Body of pancreas (tissue), 4 donors: ENCODE data around the gene MYH7B. TPM values are rescaled to one million over a fixed set of nuclear protein-coding genes. Genes with fewer than 3 reads are reported as not detected.

Source experiments
- ATAC-seq: fragments of 150-250 bp; one replicate; pipeline ENCODE4 v1.9.1; 2016
- DNase-seq, 4 donors: peaks; one replicate each; pipeline ENCODE4 v3.0.0-alpha.2; 2019
- H3K27ac ChIP-seq, 4 donors: fragments of 200-600 bp; sonication (generic); 1 replicate in 3 of 4; 2 replicates in 1 of 4; pipeline versions ENCODE4 v1.5.1 to v1.6.1; 2016 to 2019; ENCODE audit warnings: mild to moderate bottlenecking in 1 of 4, mixed read lengths in 1 of 4, moderate library complexity in 1 of 4
- H3K27me3 ChIP-seq, 2 donors: fragments of 200-600 bp; sonication (generic); one replicate each; pipeline ENCODE4 v1.6.0; 2016; ENCODE audit warnings: mild to moderate bottlenecking in 1 of 2
- H3K36me3 ChIP-seq, 2 donors: fragments of 200-600 bp; sonication (generic); replicated peaks in 1 of 2; 2 replicates each; pipeline ENCODE4 v1.5.1; 2016; ENCODE audit warnings: low read depth in 2 of 2; ENCODE audit not compliant: insufficient read depth in 1 of 2
- H3K4me1 ChIP-seq: fragments of 200-600 bp; sonication (generic); one replicate; pipeline ENCODE4 v1.6.0; 2016
- H3K4me3 ChIP-seq, 2 donors: fragments of 200-600 bp; sonication (generic); 1 replicate in 1 of 2; 2 replicates in 1 of 2; pipeline ENCODE4 v1.5.1; 2016 to 2019
- H3K9me3 ChIP-seq, 3 donors: fragments of 200-600 bp; sonication (generic); 1 replicate in 2 of 3; 2 replicates in 1 of 3; pipeline ENCODE4 v1.5.1; 2016
- CTCF ChIP-seq, 7 experiments: fragments of 450-650 bp in 4 of 7; fragments of 200-600 bp in 3 of 7; sonication (generic) in 3 of 7; IDR thresholded peaks; one replicate each; pipeline ENCODE4 v1.5.1; 2016 to 2019; ENCODE audit warnings: antibody characterized with exemption in 7 of 7
- POLR2A ChIP-seq, 3 donors: fragments of 450-650 bp; IDR thresholded peaks; one replicate each; pipeline ENCODE4 v1.6.1; 2016; ENCODE audit warnings: antibody characterized with exemption in 3 of 3, mild to moderate bottlenecking in 2 of 3
- WGBS, 2 donors: methylation state at CpG; one replicate each; pipeline ENCODE4 v1.1.5; 2017; 5-methylcytosine and 5-hydroxymethylcytosine counted together
- intact Hi-C: fragments of 100-400 bp; cut with DNase I; formaldehyde crosslinking; loops from one replicate; pipeline ENCODE4 v1.15.1; 2023
- total RNA-seq, 2 donors: library from RNA; depleted of rRNA; stranded (reverse); fragments of >200 nt; gene quantifications; one replicate each; pipeline ENCODE4 v1.1.0, GENCODE V29; 2016

MYH7B gene
- total RNA-seq, 2 donors from 2014 or later, result 0.52 to 1.3 TPM

DNA sequence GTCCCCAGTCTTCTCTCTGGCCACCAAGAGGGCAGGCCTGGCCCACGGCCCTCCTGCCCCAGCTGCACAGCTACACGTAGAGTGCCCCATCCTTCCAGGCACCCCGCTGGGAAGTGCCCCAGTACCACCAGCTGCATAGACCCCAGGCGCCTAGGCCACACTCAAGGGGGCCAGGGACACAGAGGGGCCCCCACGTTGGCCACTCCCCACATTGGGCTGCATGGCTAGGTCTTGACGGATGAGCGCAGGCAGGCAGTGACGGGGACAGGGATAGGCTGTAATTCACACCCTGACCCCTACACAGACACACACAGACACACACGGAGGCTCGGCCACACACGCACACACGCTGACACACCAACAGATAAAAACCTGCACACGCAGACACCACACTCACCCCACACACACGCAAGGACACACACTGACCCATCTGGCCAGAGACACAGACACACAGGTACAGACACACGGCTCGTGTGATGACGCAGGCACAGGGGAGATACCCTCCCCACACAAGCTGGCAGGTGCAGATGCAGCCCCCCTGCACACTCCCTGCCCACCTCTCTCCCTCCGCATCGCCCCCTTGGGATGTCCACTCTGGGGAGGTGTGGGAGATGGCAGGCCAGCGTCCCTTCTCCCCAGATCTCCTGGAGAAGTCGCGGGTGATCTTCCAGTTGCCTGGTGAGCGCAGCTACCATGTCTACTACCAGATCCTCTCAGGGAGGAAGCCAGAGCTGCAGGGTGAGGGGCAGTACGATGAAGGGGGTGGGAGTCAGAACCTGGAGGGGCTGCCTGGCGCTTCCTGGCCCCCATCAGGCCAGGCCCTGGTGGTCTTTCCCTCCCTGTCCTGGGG, 30.0 kb downstream of the MYH7B start:
- no peak overlapping the region for H3K27ac ChIP-seq
- no peak for TF ChIP-seq POLR2A (IDR thresholded peaks at IDR 0.05)
- no peak for TF ChIP-seq CTCF (IDR thresholded peaks at IDR 0.05)
- H3K4me3 ChIP-seq, result no peak overlapping the region
- no peaks in the 10 kb centered on the region for H3K4me1 ChIP-seq
- H3K9me3 ChIP-seq, result no peaks in the 10 kb centered on the region
- no peak for ATAC-seq
- WGBS, 2 donors, result 58 to 65% methylated on average over 6 to 25 of the region's 25 CpGs
- H3K27me3 ChIP-seq, result peaks cover 0 to 16% of the 10 kb centered on the region in 2 donors
- intact Hi-C loops, result no loop called here
- DNase-seq, result no peak
- no peaks in the 10 kb centered on the region for H3K36me3 ChIP-seq

GRCh38 chr20:34986311-34987287, 30.9 kb downstream of the MYH7B start:
- intact Hi-C loops, result no loop called here
- H3K4me1 ChIP-seq, result no peaks in the 10 kb centered on the region
- no peak for ATAC-seq
- no peaks in the 10 kb centered on the region for H3K9me3 ChIP-seq
- no peak overlapping the region for H3K4me3 ChIP-seq
- DNase-seq, result no peak
- TF ChIP-seq POLR2A (IDR thresholded peaks at IDR 0.05), result no peak
- TF ChIP-seq CTCF (IDR thresholded peaks at IDR 0.05), result no peak
- H3K36me3 ChIP-seq, result no peaks in the 10 kb centered on the region
- 63% methylated on average over 14 to 24 of the region's 24 CpGs for WGBS, 2 donors
- peaks cover 0 to 16% of the 10 kb centered on the region in 2 donors for H3K27me3 ChIP-seq
- H3K27ac ChIP-seq, result no peak overlapping the region

GRCh38 chr20:34987288-34988190, 31.9 kb downstream of the MYH7B start:
- no peaks in the 10 kb centered on the region for H3K36me3 ChIP-seq
- 52 to 54% methylated on average over 11 to 15 of the region's 15 CpGs for WGBS, 2 donors
- no peak overlapping the region for H3K27ac ChIP-seq
- H3K4me1 ChIP-seq, result no peaks in the 10 kb centered on the region
- TF ChIP-seq CTCF (IDR thresholded peaks at IDR 0.05) (no peak), POLR2A (IDR thresholded peaks at IDR 0.05) (no peak)
- intact Hi-C loops, result no loop called here
- no peak for DNase-seq
- H3K27me3 ChIP-seq, result peaks cover 0 to 16% of the 10 kb centered on the region in 2 donors
- H3K4me3 ChIP-seq, result no peak overlapping the region
- ATAC-seq, result no peak
- H3K9me3 ChIP-seq, result no peaks in the 10 kb centered on the region

- Histone ChIP-seq H3K36me3 (no peaks in the 10 kb centered on the region), H3K4me3 (no peak overlapping the region), H3K27me3 (peaks cover 0 to 16% of the 10 kb centered on the region in 2 donors), H3K27ac (no peak overlapping the region), H3K9me3 (no peaks in the 10 kb centered on the region), H3K4me1 (no peaks in the 10 kb centered on the region)
- DNase-seq, result no peak
- ATAC-seq, result no peak
- intact Hi-C loops, result no loop called here
- 59 to 64% methylated on average over 12 of the region's 12 CpGs for WGBS, 2 donors
- TF ChIP-seq POLR2A (IDR thresholded peaks at IDR 0.05), result no peak
- no peak for TF ChIP-seq CTCF (IDR thresholded peaks at IDR 0.05)
Measured at GRCh38 chr20:34988191-34988540, 32.5 kb downstream of the MYH7B start.
